Endothelial cell of umbilical vein (primary cell): Measurements from ENCODE around the gene PLD1. TPM values are rescaled to one million over a fixed set of nuclear protein-coding genes. Genes with fewer than 3 reads are reported as not detected.
A peak's percentile ranks its signal among the peaks of the same experiment; 100 is the strongest.

Source experiments
- BruUV-seq: library from RNA; stranded (reverse); fragments of 400-500 nt; replicated peaks from 2 replicates; lab custom pipeline; 2021; lab: Mats Ljungman, UMichigan
- CTCF ChIA-PET: fragments of 300-600, 350-600 bp; sonication (Branson Sonifier 250); formaldehyde crosslinking; loops from one replicate; lab custom pipeline; 2021; ENCODE audit warnings: antibody characterized with exemption, inconsistent platforms; lab: Charles Lee
- POLR2A ChIA-PET: fragments of 300-600, 350-600 bp; sonication (Branson Sonifier 250); formaldehyde crosslinking; loops from one replicate; lab custom pipeline; 2021; ENCODE audit warnings: antibody characterized with exemption, inconsistent platforms; lab: Charles Lee
- DNase-seq: peaks from one replicate; pipeline ENCODE4 v3.0.0-alpha.2; 2011; ENCODE audit warnings: low read depth, low spot score
- FAIRE-seq: peaks from 2 replicates; lab custom pipeline; 2011; peaks lifted over from hg19 to GRCh38; lab: Jason Lieb, UNC
- H2AFZ ChIP-seq: 2 replicates; pipeline ENCODE4 v1.6.0; 2012; ENCODE audit warnings: low read depth, low read length, control low read depth, inconsistent platforms
- H3K27ac ChIP-seq: 2 replicates; pipeline ENCODE4 v1.5.1; 2011; ENCODE audit warnings: low read depth, mild to moderate bottlenecking, control low read depth, low read length, moderate library complexity; ENCODE audit not compliant: insufficient read depth
- H3K27me3 ChIP-seq, 2 experiments: 2 replicates each; pipeline versions ENCODE4 v1.6.0 to v1.6.1; 2011; ENCODE audit warnings: low read length in 2 of 2, mixed read lengths in 1 of 2; ENCODE audit not compliant: control insufficient read depth in 2 of 2, insufficient read depth in 2 of 2
- H3K36me3 ChIP-seq, 2 experiments: 2 replicates in 1 of 2; 3 replicates in 1 of 2; pipeline ENCODE4 v1.5.1; 2011; ENCODE audit warnings: low read length in 2 of 2, mild to moderate bottlenecking in 1 of 2, moderate library complexity in 1 of 2; ENCODE audit not compliant: control insufficient read depth in 2 of 2, insufficient read depth in 2 of 2; ENCODE audit errors: extremely low read depth in 1 of 2
- H3K4me1 ChIP-seq: 3 replicates; pipeline ENCODE4 v1.5.1; 2011; ENCODE audit warnings: mild to moderate bottlenecking, low read length; ENCODE audit not compliant: control insufficient read depth, insufficient read depth; ENCODE audit errors: extremely low read depth
- H3K4me2 ChIP-seq: 2 replicates; pipeline ENCODE4 v1.6.1; 2011; ENCODE audit warnings: low read length, control low read depth, mixed read lengths; ENCODE audit not compliant: insufficient read depth
- H3K4me3 ChIP-seq, 3 experiments: fragments of 200-600 bp in 1 of 3; sonication (generic), shearing (Covaris generic) in 1 of 3; replicated peaks in 1 of 3; 2 replicates each; pipeline ENCODE4 v1.5.1; 2011 to 2016; ENCODE audit warnings: control low read depth in 3 of 3, low read length in 3 of 3, mild to moderate bottlenecking in 2 of 3, inconsistent platforms in 1 of 3, low read depth in 1 of 3, moderate library complexity in 1 of 3; ENCODE audit not compliant: insufficient read depth in 1 of 3
- H3K79me2 ChIP-seq: 2 replicates; pipeline ENCODE4 v1.6.0; 2012; ENCODE audit warnings: low read length, inconsistent platforms; ENCODE audit not compliant: control insufficient read depth, insufficient read depth
- H3K9ac ChIP-seq: replicated peaks from 2 replicates; pipeline ENCODE3; 2011; ENCODE audit warnings: low read length, control low read depth; ENCODE audit not compliant: insufficient read depth; ENCODE audit errors: extremely low read depth
- H3K9me1 ChIP-seq: replicated peaks from 3 replicates; pipeline ENCODE4 v1.6.0; 2011; ENCODE audit warnings: mild to moderate bottlenecking, low read length; ENCODE audit not compliant: control insufficient read depth, insufficient read depth; ENCODE audit errors: extremely low read depth
- H3K9me3 ChIP-seq: replicated peaks from 2 replicates; pipeline ENCODE4 v1.5.1; 2012; ENCODE audit warnings: low read length, inconsistent platforms; ENCODE audit not compliant: control insufficient read depth, insufficient read depth
- H4K20me1 ChIP-seq: replicated peaks from 2 replicates; pipeline ENCODE3; 2011; ENCODE audit warnings: mild to moderate bottlenecking, low read length; ENCODE audit not compliant: control insufficient read depth, insufficient read depth; ENCODE audit errors: extremely low read depth
- CTCF ChIP-seq, 2 donors: IDR thresholded peaks; 1 replicate in 1 of 2; 2 replicates in 1 of 2; pipeline ENCODE4 v1.5.1; 2011; ENCODE audit warnings: low read length in 2 of 2, mild to moderate bottlenecking in 2 of 2, moderate library complexity in 2 of 2, control low read depth in 1 of 2, inconsistent platforms in 1 of 2, low read depth in 1 of 2; ENCODE audit not compliant: insufficient read depth in 1 of 2; ENCODE audit errors: extremely low read depth in 1 of 2
- FOS ChIP-seq: IDR thresholded peaks from 2 replicates; pipeline ENCODE4 v1.6.1; 2011; ENCODE audit warnings: mild to moderate bottlenecking, low read length, moderate library complexity, borderline replicate concordance; ENCODE audit not compliant: insufficient read depth
- GATA2 ChIP-seq: IDR thresholded peaks from 2 replicates; pipeline ENCODE4 v1.7.0; 2011; ENCODE audit warnings: low read depth, mild to moderate bottlenecking, moderate library complexity, mixed read lengths, low read length; ENCODE audit not compliant: insufficient read length, insufficient read depth
- JUN ChIP-seq: IDR thresholded peaks from 2 replicates; pipeline ENCODE4 v1.6.1; 2011; ENCODE audit warnings: borderline replicate concordance, low read depth; ENCODE audit not compliant: insufficient read length, insufficient read depth
- POLR2AphosphoS5 ChIP-seq: IDR thresholded peaks from 2 replicates; pipeline ENCODE4 v1.6.1; 2012; ENCODE audit warnings: low read depth, mild to moderate bottlenecking, control low read depth, low read length, moderate library complexity; ENCODE audit not compliant: insufficient read depth
- dilution Hi-C: fragments of 300-500 bp; cut with MboI; formaldehyde crosslinking; loops from one replicate; pipeline ENCODE4 v1.15.0; 2019; ENCODE audit warnings: low sequenced_read_pairs; ENCODE audit not compliant: extremely low pct_ligation_motif_present
- intact Hi-C: fragments of 100-400 bp; cut with micrococcal nuclease; formaldehyde crosslinking; loops from one replicate; pipeline ENCODE4 v1.10.0; 2022
- polyA plus RNA-seq, 4 experiments: library from polyadenylated mRNA; depleted of rRNA in 3 of 4; stranded (reverse) in 3 of 4; unstranded in 1 of 4; fragments of >200 nt; gene quantifications; 2 replicates each; pipeline versions ENCODE4 v1.2.1 to v1.2.3, GENCODE V29; 2011 to 2012; ENCODE audit warnings: missing spikeins in 1 of 4
- total RNA-seq: library from RNA; stranded (reverse); gene quantifications from 2 replicates; pipeline ENCODE4 v1.2.3, GENCODE V29; 2021

The PLD1 gene
- total and polyA plus RNA-seq, 2 donors (not counting 3 experiments of a cell fraction or from before 2014, with no cell fraction given), result 42.0 to 108 TPM

GRCh38 chr3:171841620-171842000 lies 31.3 kb upstream of the PLD1 start:
- peak; percentile 73 for FAIRE-seq
- Histone ChIP-seq H3K4me2 (peak overlapping the region; percentile 50), H4K20me1 (no peaks in the 10 kb centered on the region), H3K9me3 (no peaks in the 10 kb centered on the region), H3K9me1 (no peaks in the 10 kb centered on the region), H3K36me3 (no peaks in the 10 kb centered on the region), H3K79me2 (no peaks in the 10 kb centered on the region), H3K27me3 (no peaks in the 10 kb centered on the region), H3K27ac (peak overlapping the region; percentile 52), H3K4me3 (no peak overlapping the region), H3K4me1 (peaks cover 48% of the 10 kb centered on the region), H3K9ac (peak overlapping the region; percentile 37), H2AFZ (no peak overlapping the region)
- intact Hi-C loops (loop anchor here (1.0 kb wide), 2 partner anchors 20 to 126 kb away; no protein-coding TSS in a partner anchor), dilution Hi-C loops (no loop called here)
- TF ChIP-seq POLR2AphosphoS5 (peak; percentile 67), JUN (peak; percentile 46), GATA2 (peak; percentile 76), FOS (peak; percentile 35), CTCF (IDR thresholded peaks at IDR 0.05; ENCODE audit: extremely low read depth in 1 of 2, insufficient read depth in 1 of 2, low read depth in 1 of 2, low read length in 2 of 2) (no peak)
- DNase-seq, result peak; percentile 85
- CTCF ChIA-PET, result interaction anchor here (0.8 to 1.8 kb wide), 8 partner anchors 9 to 198 kb away, joined by 3 to 9 read pairs (median 4); partner anchors contain the start of gene FNDC3B
- BruUV-seq, result no TSS peak
- POLR2A ChIA-PET, result interaction anchor here (0.7 to 1.4 kb wide), 3 partner anchors 198 to 813 kb away, joined by 3 to 5 read pairs (median 5); partner anchors contain the start of gene FNDC3B
